Adrenal gland (tissue), 12 donors: ENCODE results near the gene VCX2. TPM values are rescaled to one million over a fixed set of nuclear protein-coding genes. Genes with fewer than 3 reads are reported as not detected.
A peak's percentile ranks its signal among the peaks of the same experiment; 100 is the strongest.

Experiments used
- DNase-seq, 7 donors: peaks; one replicate each; pipeline ENCODE4 v3.0.0-alpha.2; 2019 to 2020
- H3K27ac ChIP-seq, 5 donors: fragments of 200-600 bp; sonication (generic) in 4 of 5; 1 replicate in 3 of 5; 2 replicates in 2 of 5; pipeline versions ENCODE4 v1.5.1 to v1.8.0; 2016 to 2020; ENCODE audit warnings: mild to moderate bottlenecking in 1 of 5
- H3K27me3 ChIP-seq: fragments of 200-600 bp; 2 replicates; pipeline ENCODE4 v1.8.0; 2021
- H3K36me3 ChIP-seq, 2 donors: fragments of 200-600 bp; replicated peaks in 1 of 2; 1 replicate in 1 of 2; 2 replicates in 1 of 2; pipeline versions ENCODE4 v1.5.1 to v1.8.0; 2018 to 2022
- H3K4me1 ChIP-seq, 2 donors: fragments of 200-600 bp; replicated peaks in 1 of 2; 1 replicate in 1 of 2; 2 replicates in 1 of 2; pipeline versions ENCODE4 v1.5.1 to v1.8.0; 2018 to 2021
- H3K4me3 ChIP-seq, 4 donors: fragments of 200-600 bp; sonication (generic) in 3 of 4; one replicate each; pipeline ENCODE4 v1.5.1; 2016 to 2018
- H3K9me3 ChIP-seq, 3 donors: fragments of 200-600 bp; sonication (generic) in 1 of 3; replicated peaks in 1 of 3; 1 replicate in 2 of 3; 2 replicates in 1 of 3; pipeline versions ENCODE4 v1.5.1 to v1.8.0; 2016 to 2021
- CTCF ChIP-seq, 6 experiments: fragments of 450-650 bp in 4 of 6; fragments of 200-600 bp in 2 of 6; sonication (generic) in 1 of 6; IDR thresholded peaks; 1 replicate in 5 of 6; 2 replicates in 1 of 6; pipeline versions ENCODE4 v1.5.1 to v1.8.0; 2016 to 2021; ENCODE audit warnings: antibody characterized with exemption in 6 of 6, mild to moderate bottlenecking in 2 of 6, moderate library complexity in 1 of 6
- POLR2A ChIP-seq, 2 donors: fragments of 450-650 bp; IDR thresholded peaks; one replicate each; pipeline ENCODE4 v1.6.1; 2017; ENCODE audit warnings: antibody characterized with exemption in 2 of 2, mild to moderate bottlenecking in 2 of 2, moderate library complexity in 1 of 2
- WGBS, 4 donors: extraction: QIAGEN DNeasy Blood & Tissue Kit in 2 of 4; methylation state at CpG; one replicate each; pipeline versions ENCODE4 v1.1.5 to v1.1.7; 2013 to 2017; 5-methylcytosine and 5-hydroxymethylcytosine counted together
- intact Hi-C, 2 donors: fragments of 100-400 bp; cut with DNase I; formaldehyde crosslinking; loops; one replicate each; pipeline versions ENCODE4 v1.14.1 to v1.15.0; 2022 to 2023
- polyA plus RNA-seq, 3 donors: library from polyadenylated mRNA; stranded (reverse); fragments of 200-250 nt in 2 of 3; fragments of 350-450 nt in 1 of 3; fragmentation: Illumina TruSeq in 1 of 3; extraction: RNeasy Lipid Tissue Mini Kit (QIAGEN cat#74804) in 1 of 3; gene quantifications; one replicate each; pipeline ENCODE4 v1.2.3, GENCODE V29; 2013 to 2014
- total RNA-seq, 9 donors: library from RNA; depleted of rRNA in 4 of 9; stranded (reverse); fragments of >200 nt in 4 of 9; fragments of 120-200 nt in 1 of 9; fragmentation: NEBNext Ultra II Directional in 1 of 9; extraction: Animal tissue kit (Norgen Biotek cat#: 25700) in 1 of 9; gene quantifications; one replicate each; pipeline versions ENCODE4 v1.1.0 to v1.2.4, GENCODE V29; 2013 to 2023
- donor health status: healthy with polysubstance abuse.
- donor health status: Bipolar disorder and iron deficiency.
- donor health status: DM: yes; HTN: yes; CAD: no.
- donor health status: DM: no; HTN: no; CAD: no.
- donor health status: DM: no; HTN: no; CAD: no.
- donor health status: DM: yes; HTN: yes; CAD: no.

Gene VCX2
- total and polyA plus RNA-seq, 12 donors: not detected

- Histone ChIP-seq H3K9me3 (no peaks in the 10 kb centered on the region), H3K4me3 (no peak overlapping the region), H3K4me1 (no peaks in the 10 kb centered on the region), H3K27me3 (no peaks in the 10 kb centered on the region), H3K27ac (no peak overlapping the region), H3K36me3 (no peaks in the 10 kb centered on the region)
- no peak for TF ChIP-seq CTCF (IDR thresholded peaks at IDR 0.05)
- TF ChIP-seq POLR2A (IDR thresholded peaks at IDR 0.05): no peak
- peak in 3 of 7 donors; percentile 2 to 21 (median 13) for DNase-seq
- WGBS, 4 donors: 38 to 59% (median 51%) methylated on average over 4 of the region's 4 CpGs
- intact Hi-C loops: no loop called here
These were observed 31.4 kb downstream of the VCX2 start for GRCh38 chrX:8139716-8140115.

GRCh38 chrX:8138252-8138651 lies 32.8 kb downstream of the VCX2 start:
- H3K9me3 ChIP-seq: no peaks in the 10 kb centered on the region
- no peaks in the 10 kb centered on the region for H3K36me3 ChIP-seq
- DNase-seq: no peak
- no peak overlapping the region for H3K27ac ChIP-seq
- no peaks in the 10 kb centered on the region for H3K27me3 ChIP-seq
- intact Hi-C loops: no loop called here
- H3K4me1 ChIP-seq: no peaks in the 10 kb centered on the region
- 79 to 84% (median 82%) methylated on average over 5 of the region's 5 CpGs for WGBS, 4 donors
- H3K4me3 ChIP-seq: no peak overlapping the region
- TF ChIP-seq POLR2A (IDR thresholded peaks at IDR 0.05) (no peak), CTCF (IDR thresholded peaks at IDR 0.05) (no peak)

- H3K27ac ChIP-seq: no peak overlapping the region
- DNase-seq: no peak
- H3K9me3 ChIP-seq: no peaks in the 10 kb centered on the region
- H3K27me3 ChIP-seq: no peaks in the 10 kb centered on the region
- H3K36me3 ChIP-seq: no peaks in the 10 kb centered on the region
- TF ChIP-seq CTCF (IDR thresholded peaks at IDR 0.05) (no peak), POLR2A (IDR thresholded peaks at IDR 0.05) (no peak)
- intact Hi-C loops: no loop called here
- H3K4me3 ChIP-seq: no peak overlapping the region
- WGBS, 4 donors: 82 to 88% (median 83%) methylated on average over 3 of the region's 3 CpGs
- H3K4me1 ChIP-seq: no peaks in the 10 kb centered on the region
These were observed 44.4 kb downstream of the VCX2 start for GRCh38 chrX:8126648-8127047.

- H3K4me1 ChIP-seq: no peaks in the 10 kb centered on the region
- H3K27me3 ChIP-seq: no peaks in the 10 kb centered on the region
- intact Hi-C loops: no loop called here
- TF ChIP-seq CTCF (IDR thresholded peaks at IDR 0.05): no peak
- TF ChIP-seq POLR2A (IDR thresholded peaks at IDR 0.05): no peak
- DNase-seq: no peak
- no peak overlapping the region for H3K27ac ChIP-seq
- no peaks in the 10 kb centered on the region for H3K36me3 ChIP-seq
- H3K4me3 ChIP-seq: no peak overlapping the region
- WGBS, 4 donors: 70 to 88% (median 82%) methylated on average over 1 of the region's 1 CpG
- no peaks in the 10 kb centered on the region for H3K9me3 ChIP-seq
These were observed 45.0 kb downstream of the VCX2 start for GRCh38 chrX:8126092-8126491.
